A549 (cell line): ENCODE results near the gene NXPH1. TPM values are rescaled to one million over a fixed set of nuclear protein-coding genes. Genes with fewer than 3 reads are reported as not detected.

Experiments
- ATAC-seq, 2 experiments: fragments of 200-7000 bp in 1 of 2; fragments of >200 bp in 1 of 2; cut with Nextera tagmentation in 1 of 2; cut with Tn5 transposase in 1 of 2; 3 replicates each; pipeline versions ENCODE4 v1.8.0 to v1.9.1; 2018 to 2020; ENCODE audit warnings: mild to moderate bottlenecking in 1 of 2, moderate library complexity in 1 of 2
- CTCF ChIA-PET: fragments of 300-600 bp; sonication (Branson Sonifier 250); formaldehyde crosslinking; extraction: SDS; loops from one replicate; lab custom pipeline; 2021; ENCODE audit warnings: antibody characterized with exemption, inconsistent platforms; lab: Yijun Ruan, JAX
- POLR2A ChIA-PET: fragments of 350-600 bp; formaldehyde crosslinking; extraction: SDS; loops from one replicate; lab custom pipeline; 2021; ENCODE audit warnings: antibody characterized with exemption, inconsistent platforms; lab: Yijun Ruan, JAX
- DNase-seq, 2 experiments: peaks; one replicate each; pipeline versions ENCODE4 v3.0.0 to v3.0.0-alpha.2; 2011 to 2016; ENCODE audit warnings: low read depth in 1 of 2, low spot score in 1 of 2
- FAIRE-seq: peaks from 2 replicates; lab custom pipeline; 2011; peaks lifted over from hg19 to GRCh38; lab: Jason Lieb, UNC
- H3K27ac ChIP-seq, 2 experiments: fragments of >200 bp; sonication (Bioruptor Twin); formaldehyde crosslinking; 3 replicates each; pipeline ENCODE4 v1.5.1; 2016 to 2017
- H3K4me1 ChIP-seq: fragments of >200 bp; sonication (Bioruptor Twin); formaldehyde crosslinking; 3 replicates; pipeline ENCODE4 v1.6.1; 2016
- H3K4me2 ChIP-seq: fragments of >200 bp; sonication (Bioruptor Twin); formaldehyde crosslinking; 3 replicates; pipeline ENCODE4 v1.6.1; 2016
- H3K4me3 ChIP-seq: fragments of >200 bp; sonication (Bioruptor Twin); formaldehyde crosslinking; 3 replicates; pipeline ENCODE4 v1.5.1; 2016
- H3K9me3 ChIP-seq: fragments of >200 bp; sonication (Bioruptor Twin); formaldehyde crosslinking; 3 replicates; pipeline ENCODE4 v1.6.1; 2016
- CBX8 ChIP-seq: fragments of 200-600 bp; sonication (generic); IDR thresholded peaks from 2 replicates; pipeline ENCODE4 v1.6.1; 2016
- EHF ChIP-seq: fragments of 250-450 bp; sonication (Bioruptor Pico); IDR thresholded peaks from 2 replicates; pipeline ENCODE4 v1.5.0; 2020; ENCODE audit warnings: mild to moderate bottlenecking
- EP300 ChIP-seq, 2 experiments: fragments of >200 bp; sonication (Bioruptor Twin); formaldehyde crosslinking; IDR thresholded peaks; 2 replicates in 1 of 2; 3 replicates in 1 of 2; pipeline ENCODE4 v1.6.1; 2016 to 2017
- ESRRA ChIP-seq: fragments of 150-350 bp; IDR thresholded peaks from 2 replicates; pipeline ENCODE4 v1.6.1; 2014; ENCODE audit warnings: mild to moderate bottlenecking, low read length, borderline replicate concordance
- FOSB ChIP-seq: fragments of 250-450 bp; sonication (Bioruptor Pico); IDR thresholded peaks from 2 replicates; pipeline ENCODE4 v1.5.0; 2020; ENCODE audit warnings: mild to moderate bottlenecking, moderate library complexity
- FOSL2 ChIP-seq, 2 experiments: fragments of 450-650 bp in 1 of 2; fragments of >200 bp in 1 of 2; sonication (Bioruptor Twin) in 1 of 2; formaldehyde crosslinking; IDR thresholded peaks; 2 replicates each; pipeline versions ENCODE4 v1.5.0 to v1.6.1; 2016 to 2020; ENCODE audit warnings: mild to moderate bottlenecking in 1 of 2, moderate library complexity in 1 of 2
- GATA3 ChIP-seq: IDR thresholded peaks from 2 replicates; pipeline ENCODE4 v1.6.1; 2012; ENCODE audit warnings: borderline replicate concordance
- HEYL ChIP-seq: fragments of 250-450 bp; sonication (Bioruptor Pico); IDR thresholded peaks from 2 replicates; pipeline ENCODE4 v1.8.0; 2021; ENCODE audit warnings: mild to moderate bottlenecking, moderate library complexity
- HOXA7 ChIP-seq: fragments of 250-450 bp; sonication (Bioruptor Pico); IDR thresholded peaks from 2 replicates; pipeline ENCODE4 v1.5.0; 2020; ENCODE audit warnings: mild to moderate bottlenecking, moderate library complexity
- JUNB ChIP-seq: fragments of >200 bp; sonication (Bioruptor Twin); formaldehyde crosslinking; IDR thresholded peaks from 2 replicates; pipeline ENCODE4 v1.6.1; 2016
- KDM1A ChIP-seq: fragments of 200-600 bp; sonication (generic); IDR thresholded peaks from 2 replicates; pipeline ENCODE4 v1.6.1; 2016; ENCODE audit warnings: low read depth, mild to moderate bottlenecking
- NFE2L2 ChIP-seq: fragments of 150-350 bp; conservative IDR thresholded peaks from 2 replicates; pipeline ENCODE4 v1.6.1; 2014; ENCODE audit warnings: low read length
- NPAS2 ChIP-seq: fragments of 250-450 bp; sonication (Bioruptor Pico); IDR thresholded peaks from 2 replicates; pipeline ENCODE4 v1.8.0; 2022; ENCODE audit warnings: mild to moderate bottlenecking, moderate library complexity, borderline replicate concordance
- POLR2A ChIP-seq: IDR thresholded peaks from 2 replicates; pipeline ENCODE4 v1.6.1; 2012; ENCODE audit warnings: mild to moderate bottlenecking, low read length
- RARB ChIP-seq: fragments of 250-450 bp; sonication (Bioruptor Pico); IDR thresholded peaks from 2 replicates; pipeline ENCODE4 v1.8.0; 2021; ENCODE audit warnings: mild to moderate bottlenecking, moderate library complexity
- RFX5 ChIP-seq: fragments of 450-650 bp; IDR thresholded peaks from 2 replicates; pipeline ENCODE4 v1.7.1; 2014; ENCODE audit warnings: antibody characterized with exemption, mild to moderate bottlenecking, moderate library complexity
- RNF2 ChIP-seq: fragments of 200-600 bp; sonication (generic); IDR thresholded peaks from 2 replicates; pipeline ENCODE4 v1.6.1; 2016; ENCODE audit warnings: low read depth, mild to moderate bottlenecking, antibody characterized with exemption, moderate library complexity, borderline replicate concordance
- SMC3 ChIP-seq: fragments of >200 bp; sonication (Bioruptor Twin); formaldehyde crosslinking; IDR thresholded peaks from 3 replicates; pipeline ENCODE4 v1.6.1; 2018; ENCODE audit warnings: inconsistent platforms
- SREBF2 ChIP-seq: fragments of 450-650 bp; IDR thresholded peaks from 2 replicates; pipeline ENCODE4 v1.6.1; 2014; ENCODE audit warnings: mild to moderate bottlenecking, moderate library complexity
- TP53 ChIP-seq: fragments of 250-450 bp; sonication (Bioruptor Pico); IDR thresholded peaks from 2 replicates; pipeline ENCODE4 v1.5.0; 2021; ENCODE audit warnings: mild to moderate bottlenecking, moderate library complexity
- ZC3H11A ChIP-seq: fragments of 450-650 bp; IDR thresholded peaks from 2 replicates; pipeline ENCODE4 v1.6.1; 2014; ENCODE audit warnings: antibody characterized with exemption, mild to moderate bottlenecking
- ZFP36 ChIP-seq: fragments of 450-650 bp; IDR thresholded peaks from 2 replicates; pipeline ENCODE4 v1.6.1; 2014; ENCODE audit warnings: borderline replicate concordance; ENCODE audit not compliant: partially characterized antibody
- ZSCAN20 ChIP-seq: fragments of 250-450 bp; sonication (Bioruptor Pico); IDR thresholded peaks from 2 replicates; pipeline ENCODE4 v1.8.0; 2022; ENCODE audit warnings: mild to moderate bottlenecking, moderate library complexity
- WGBS: methylation state at CpG from one replicate; pipeline ENCODE4 v1.1.6; 2017; ENCODE audit errors: missing lambda C conversion rate; 5-methylcytosine and 5-hydroxymethylcytosine counted together
- polyA plus RNA-seq, 4 experiments: library from polyadenylated mRNA; depleted of rRNA in 3 of 4; stranded (reverse); fragments of >200 nt; fragmentation: RNase III in 1 of 4; extraction: RNeasy Plus Mini Kit Qiagen cat#74134 plus additional on column Dnase treatment in 1 of 4; gene quantifications; 2 replicates in 3 of 4; 3 replicates in 1 of 4; pipeline ENCODE4 v1.2.3, GENCODE V29; 2011 to 2017
- TF ChIP-seq, protein P1 (sequence below): fragments of 450-650 bp; IDR thresholded peaks from 2 replicates; pipeline ENCODE4 v1.6.1; 2014; ENCODE audit warnings: antibody characterized with exemption
- TF ChIP-seq, protein P2 (sequence below): fragments of 250-450 bp; sonication (Bioruptor Pico); IDR thresholded peaks from 2 replicates; pipeline ENCODE4 v1.5.0; 2021; ENCODE audit warnings: mild to moderate bottlenecking, moderate library complexity, borderline replicate concordance
- TF ChIP-seq, protein P3 (sequence below): IDR thresholded peaks from 2 replicates; pipeline ENCODE4 v1.6.1; 2012
- TF ChIP-seq, protein P4 (sequence below): fragments of 250-450 bp; sonication (Bioruptor Pico); IDR thresholded peaks from 2 replicates; pipeline ENCODE4 v1.5.0; 2020; ENCODE audit warnings: low read depth, mild to moderate bottlenecking, moderate library complexity
- TF ChIP-seq, protein P5 (sequence below): fragments of >200 bp; sonication (Bioruptor Twin); formaldehyde crosslinking; IDR thresholded peaks from 3 replicates; pipeline ENCODE4 v1.5.1; 2016

Gene NXPH1
- polyA plus RNA-seq, 2 of the 4 experiments (the other 2 are of a cell fraction): not detected

DNA sequence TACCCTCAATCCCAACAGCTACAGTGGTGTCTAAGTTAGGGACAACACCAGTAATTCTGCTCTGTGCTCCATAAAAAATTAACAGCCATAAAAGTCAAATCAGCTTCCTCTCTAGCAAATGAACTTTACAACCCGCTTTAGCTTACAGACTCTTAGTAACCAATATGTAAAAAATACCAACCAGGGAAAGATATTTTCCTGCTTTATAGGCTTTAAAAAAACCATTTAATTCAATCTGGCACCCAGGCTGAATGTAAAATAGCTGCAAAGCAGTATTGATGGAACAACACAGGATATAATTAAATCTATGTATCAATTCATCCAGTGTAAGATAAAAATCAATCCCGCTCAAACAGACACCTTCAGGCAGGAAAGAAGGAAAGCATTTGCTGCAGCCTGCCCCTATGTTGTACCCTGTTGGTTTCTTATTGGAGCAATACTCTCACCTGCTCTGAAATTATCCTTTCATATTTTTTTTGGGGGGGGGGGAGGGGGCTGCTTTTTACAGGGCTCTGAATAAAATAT is 98.6 kb downstream of the NXPH1 start:
- no peaks in the 10 kb centered on the region for H3K9me3 ChIP-seq
- no peak overlapping the region for H3K4me3 ChIP-seq
- ChIA-PET CTCF (no interaction called here), POLR2A (no interaction called here)
- no peak overlapping the region for H3K4me2 ChIP-seq
- H3K4me1 ChIP-seq: no peaks in the 10 kb centered on the region
- WGBS: 9% methylated on average over 2 of the region's 2 CpGs
- ATAC-seq (no peak), FAIRE-seq (no peak), DNase-seq (no peak)
- no peak overlapping the region for H3K27ac ChIP-seq
- TF ChIP-seq NFE2L2 (no peak), RFX5 (no peak), EHF (no peak), KDM1A (no peak), SMC3 (no peak), CBX8 (no peak), FOSB (no peak), ZFP36 (no peak), TP53 (CRISPR knock-in tag) (no peak)
- TF ChIP-seq, protein P1, sequence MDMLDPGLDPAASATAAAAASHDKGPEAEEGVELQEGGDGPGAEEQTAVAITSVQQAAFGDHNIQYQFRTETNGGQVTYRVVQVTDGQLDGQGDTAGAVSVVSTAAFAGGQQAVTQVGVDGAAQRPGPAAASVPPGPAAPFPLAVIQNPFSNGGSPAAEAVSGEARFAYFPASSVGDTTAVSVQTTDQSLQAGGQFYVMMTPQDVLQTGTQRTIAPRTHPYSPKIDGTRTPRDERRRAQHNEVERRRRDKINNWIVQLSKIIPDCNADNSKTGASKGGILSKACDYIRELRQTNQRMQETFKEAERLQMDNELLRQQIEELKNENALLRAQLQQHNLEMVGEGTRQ: no peak
- TF ChIP-seq, protein P2, sequence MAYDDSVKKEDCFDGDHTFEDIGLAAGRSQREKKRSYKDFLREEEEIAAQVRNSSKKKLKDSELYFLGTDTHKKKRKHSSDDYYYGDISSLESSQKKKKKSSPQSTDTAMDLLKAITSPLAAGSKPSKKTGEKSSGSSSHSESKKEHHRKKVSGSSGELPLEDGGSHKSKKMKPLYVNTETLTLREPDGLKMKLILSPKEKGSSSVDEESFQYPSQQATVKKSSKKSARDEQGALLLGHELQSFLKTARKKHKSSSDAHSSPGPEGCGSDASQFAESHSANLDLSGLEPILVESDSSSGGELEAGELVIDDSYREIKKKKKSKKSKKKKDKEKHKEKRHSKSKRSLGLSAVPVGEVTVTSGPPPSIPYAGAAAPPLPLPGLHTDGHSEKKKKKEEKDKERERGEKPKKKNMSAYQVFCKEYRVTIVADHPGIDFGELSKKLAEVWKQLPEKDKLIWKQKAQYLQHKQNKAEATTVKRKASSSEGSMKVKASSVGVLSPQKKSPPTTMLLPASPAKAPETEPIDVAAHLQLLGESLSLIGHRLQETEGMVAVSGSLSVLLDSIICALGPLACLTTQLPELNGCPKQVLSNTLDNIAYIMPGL (CRISPR knock-in tag): no peak

DNA sequence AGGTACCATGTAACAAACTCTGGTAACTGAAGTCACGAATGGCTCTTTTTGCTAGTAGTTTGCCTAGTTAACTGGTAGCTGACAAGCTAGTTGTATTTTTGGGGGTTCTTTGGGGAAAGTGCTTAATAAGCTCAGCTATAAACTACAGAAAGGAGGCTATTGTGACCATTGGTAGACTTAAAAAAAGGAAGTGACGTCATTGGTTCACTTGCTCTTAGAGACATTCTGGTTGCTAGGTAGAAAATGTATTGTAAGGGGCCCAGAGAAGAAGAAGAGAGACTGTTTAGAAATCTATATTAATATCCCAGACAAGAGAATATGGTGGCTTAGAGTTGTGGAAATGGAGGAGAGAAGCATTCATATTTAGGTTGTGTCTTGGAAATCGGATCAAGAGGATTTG is 103.0 kb downstream of the NXPH1 start:
- POLR2A ChIA-PET: no interaction called here
- CTCF ChIA-PET: no interaction called here
- no peak for DNase-seq
- no peak overlapping the region for H3K27ac ChIP-seq
- no peak overlapping the region for H3K4me2 ChIP-seq
- TF ChIP-seq ZC3H11A (no peak), ESRRA (no peak)
- TF ChIP-seq, protein P3, sequence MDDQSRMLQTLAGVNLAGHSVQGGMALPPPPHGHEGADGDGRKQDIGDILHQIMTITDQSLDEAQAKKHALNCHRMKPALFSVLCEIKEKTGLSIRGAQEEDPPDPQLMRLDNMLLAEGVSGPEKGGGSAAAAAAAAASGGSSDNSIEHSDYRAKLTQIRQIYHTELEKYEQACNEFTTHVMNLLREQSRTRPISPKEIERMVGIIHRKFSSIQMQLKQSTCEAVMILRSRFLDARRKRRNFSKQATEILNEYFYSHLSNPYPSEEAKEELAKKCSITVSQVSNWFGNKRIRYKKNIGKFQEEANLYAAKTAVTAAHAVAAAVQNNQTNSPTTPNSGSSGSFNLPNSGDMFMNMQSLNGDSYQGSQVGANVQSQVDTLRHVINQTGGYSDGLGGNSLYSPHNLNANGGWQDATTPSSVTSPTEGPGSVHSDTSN: no peak
- TF ChIP-seq, all 56 proteins: peak for 0
- FAIRE-seq (no peak), ATAC-seq (no peak)
- Histone ChIP-seq H3K9me3 (no peaks in the 10 kb centered on the region), H3K4me3 (no peak overlapping the region), H3K4me1 (no peaks in the 10 kb centered on the region)
- 4% methylated on average over 3 of the region's 3 CpGs for WGBS

DNA sequence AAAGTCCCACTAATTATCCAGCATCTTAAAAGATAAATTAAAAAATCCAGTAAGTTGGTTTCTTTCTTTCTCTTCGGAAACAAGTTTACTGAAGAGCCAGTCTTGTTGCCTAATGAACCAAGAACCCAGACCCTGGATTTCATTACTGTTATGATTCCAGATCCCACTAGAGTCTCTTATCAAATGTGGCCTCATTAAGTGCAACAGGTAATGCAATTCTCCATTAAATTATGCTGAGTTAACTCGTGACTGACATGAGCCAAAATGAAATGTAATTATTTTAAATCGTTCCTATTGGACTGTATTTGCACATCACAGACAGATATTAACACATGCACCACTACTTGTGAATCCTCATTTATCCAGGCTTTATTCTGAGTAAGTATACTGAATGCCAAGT is 115.6 kb downstream of the NXPH1 start:
- Histone ChIP-seq H3K4me2 (no peak overlapping the region), H3K27ac (no peak overlapping the region), H3K9me3 (no peaks in the 10 kb centered on the region), H3K4me3 (no peak overlapping the region), H3K4me1 (no peaks in the 10 kb centered on the region)
- 5% methylated on average over 3 of the region's 3 CpGs for WGBS
- DNase-seq (no peak), ATAC-seq (no peak), FAIRE-seq (no peak)
- ChIA-PET POLR2A (no interaction called here), CTCF (no interaction called here)
- TF ChIP-seq RNF2: no peak
- TF ChIP-seq, protein P4, sequence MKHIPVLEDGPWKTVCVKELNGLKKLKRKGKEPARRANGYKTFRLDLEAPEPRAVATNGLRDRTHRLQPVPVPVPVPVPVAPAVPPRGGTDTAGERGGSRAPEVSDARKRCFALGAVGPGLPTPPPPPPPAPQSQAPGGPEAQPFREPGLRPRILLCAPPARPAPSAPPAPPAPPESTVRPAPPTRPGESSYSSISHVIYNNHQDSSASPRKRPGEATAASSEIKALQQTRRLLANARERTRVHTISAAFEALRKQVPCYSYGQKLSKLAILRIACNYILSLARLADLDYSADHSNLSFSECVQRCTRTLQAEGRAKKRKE (CRISPR knock-in tag): no peak
- no peak for TF ChIP-seq HOXA7 (CRISPR knock-in tag)
- TF ChIP-seq, protein P2 (CRISPR knock-in tag): no peak
- TF ChIP-seq EP300 (IDR thresholded peaks at IDR 0.05): no peak
- TF ChIP-seq JUNB: no peak
- TF ChIP-seq, protein P5, sequence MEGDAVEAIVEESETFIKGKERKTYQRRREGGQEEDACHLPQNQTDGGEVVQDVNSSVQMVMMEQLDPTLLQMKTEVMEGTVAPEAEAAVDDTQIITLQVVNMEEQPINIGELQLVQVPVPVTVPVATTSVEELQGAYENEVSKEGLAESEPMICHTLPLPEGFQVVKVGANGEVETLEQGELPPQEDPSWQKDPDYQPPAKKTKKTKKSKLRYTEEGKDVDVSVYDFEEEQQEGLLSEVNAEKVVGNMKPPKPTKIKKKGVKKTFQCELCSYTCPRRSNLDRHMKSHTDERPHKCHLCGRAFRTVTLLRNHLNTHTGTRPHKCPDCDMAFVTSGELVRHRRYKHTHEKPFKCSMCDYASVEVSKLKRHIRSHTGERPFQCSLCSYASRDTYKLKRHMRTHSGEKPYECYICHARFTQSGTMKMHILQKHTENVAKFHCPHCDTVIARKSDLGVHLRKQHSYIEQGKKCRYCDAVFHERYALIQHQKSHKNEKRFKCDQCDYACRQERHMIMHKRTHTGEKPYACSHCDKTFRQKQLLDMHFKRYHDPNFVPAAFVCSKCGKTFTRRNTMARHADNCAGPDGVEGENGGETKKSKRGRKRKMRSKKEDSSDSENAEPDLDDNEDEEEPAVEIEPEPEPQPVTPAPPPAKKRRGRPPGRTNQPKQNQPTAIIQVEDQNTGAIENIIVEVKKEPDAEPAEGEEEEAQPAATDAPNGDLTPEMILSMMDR: no peak
- TF ChIP-seq FOSL2 (IDR thresholded peaks at IDR 0.05): no peak
- TF ChIP-seq FOSL2 (CRISPR knock-in tag; IDR thresholded peaks at IDR 0.05): no peak
- TF ChIP-seq SREBF2: no peak
- no peak for TF ChIP-seq GATA3
- no peak for TF ChIP-seq ESRRA
- no peak for TF ChIP-seq RARB (CRISPR knock-in tag)
- no peak for TF ChIP-seq POLR2A
- no peak for TF ChIP-seq ZC3H11A
- TF ChIP-seq HEYL (CRISPR knock-in tag): no peak
- TF ChIP-seq ZSCAN20 (CRISPR knock-in tag): no peak
- no peak for TF ChIP-seq NPAS2 (CRISPR knock-in tag)
